HCT116 (cell line): ENCODE results near the gene RASL10B.

Experiments
- EZH2phosphoT487 ChIP-seq: fragments of 200-600 bp; IDR thresholded peaks from 2 replicates; pipeline ENCODE4 v1.6.1; 2018; ENCODE audit warnings: antibody characterized with exemption, borderline replicate concordance
- FOSL1 ChIP-seq: IDR thresholded peaks from 2 replicates; pipeline ENCODE4 v1.6.1; 2012; ENCODE audit warnings: low read depth
- POLR2A ChIP-seq: IDR thresholded peaks from 2 replicates; pipeline ENCODE4 v1.7.0; 2011; ENCODE audit warnings: borderline replicate concordance; ENCODE audit not compliant: insufficient read depth, insufficient read length; ENCODE audit errors: extremely low read depth
- POLR2AphosphoS5 ChIP-seq: IDR thresholded peaks from 2 replicates; pipeline ENCODE4 v1.6.1; 2011; ENCODE audit warnings: mild to moderate bottlenecking, low read depth, low read length, moderate library complexity
- RAD21 ChIP-seq: IDR thresholded peaks from 2 replicates; pipeline ENCODE4 v1.6.1; 2012; ENCODE audit warnings: low read depth, mild to moderate bottlenecking
- SIN3A ChIP-seq: IDR thresholded peaks from 2 replicates; pipeline ENCODE4 v1.6.1; 2012; ENCODE audit warnings: low read depth
- SRF ChIP-seq: IDR thresholded peaks from 2 replicates; pipeline ENCODE4 v1.6.1; 2012; ENCODE audit warnings: low read depth
- TCF7L2 ChIP-seq: IDR thresholded peaks from 2 replicates; pipeline ENCODE4 v1.7.0; 2011; ENCODE audit warnings: borderline replicate concordance, inconsistent platforms; ENCODE audit not compliant: insufficient read depth, insufficient read length; ENCODE audit errors: extremely low read depth
- ZNF274 ChIP-seq: fragments of 200-500 bp; sonication (Bioruptor generic); IDR thresholded peaks from 2 replicates; pipeline ENCODE4 v1.6.1; 2014; ENCODE audit warnings: mild to moderate bottlenecking, low read depth, low read length, inconsistent platforms
- TF ChIP-seq, protein P1 (sequence below), 3 experiments: fragments of 200-600 bp in 1 of 3; sonication (generic) in 1 of 3; IDR thresholded peaks in 2 of 3; conservative IDR thresholded peaks in 1 of 3; 2 replicates each; pipeline ENCODE4 v1.5.1; 2012 to 2017; ENCODE audit warnings: low read depth in 2 of 3, low read length in 2 of 3, antibody characterized with exemption in 1 of 3, borderline replicate concordance in 1 of 3, control low read depth in 1 of 3, mild to moderate bottlenecking in 1 of 3, mixed read lengths in 1 of 3, mixed run types in 1 of 3, moderate library complexity in 1 of 3; ENCODE audit not compliant: insufficient read depth in 1 of 3

DNA sequence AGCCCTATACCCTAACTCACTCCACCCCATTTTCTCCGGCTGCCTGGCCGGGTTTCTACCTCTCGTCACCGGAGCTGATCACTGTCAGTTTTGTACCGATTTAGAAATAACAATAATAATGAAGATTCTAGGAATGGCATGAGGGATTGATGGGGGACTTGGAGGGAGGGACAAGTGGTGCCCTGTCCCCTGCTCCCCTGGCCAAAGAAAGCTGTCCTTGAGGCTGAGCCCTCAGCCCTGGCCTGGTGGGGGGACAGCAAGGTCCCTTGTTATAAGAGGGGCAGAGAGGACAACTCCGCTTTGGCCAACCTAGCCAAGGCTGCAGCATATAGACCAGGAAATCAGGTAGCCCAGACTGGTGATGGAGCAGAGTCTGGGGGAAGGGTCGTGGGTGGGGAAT lies 11.1 kb downstream of the RASL10B start:
- TF ChIP-seq, protein P1, sequence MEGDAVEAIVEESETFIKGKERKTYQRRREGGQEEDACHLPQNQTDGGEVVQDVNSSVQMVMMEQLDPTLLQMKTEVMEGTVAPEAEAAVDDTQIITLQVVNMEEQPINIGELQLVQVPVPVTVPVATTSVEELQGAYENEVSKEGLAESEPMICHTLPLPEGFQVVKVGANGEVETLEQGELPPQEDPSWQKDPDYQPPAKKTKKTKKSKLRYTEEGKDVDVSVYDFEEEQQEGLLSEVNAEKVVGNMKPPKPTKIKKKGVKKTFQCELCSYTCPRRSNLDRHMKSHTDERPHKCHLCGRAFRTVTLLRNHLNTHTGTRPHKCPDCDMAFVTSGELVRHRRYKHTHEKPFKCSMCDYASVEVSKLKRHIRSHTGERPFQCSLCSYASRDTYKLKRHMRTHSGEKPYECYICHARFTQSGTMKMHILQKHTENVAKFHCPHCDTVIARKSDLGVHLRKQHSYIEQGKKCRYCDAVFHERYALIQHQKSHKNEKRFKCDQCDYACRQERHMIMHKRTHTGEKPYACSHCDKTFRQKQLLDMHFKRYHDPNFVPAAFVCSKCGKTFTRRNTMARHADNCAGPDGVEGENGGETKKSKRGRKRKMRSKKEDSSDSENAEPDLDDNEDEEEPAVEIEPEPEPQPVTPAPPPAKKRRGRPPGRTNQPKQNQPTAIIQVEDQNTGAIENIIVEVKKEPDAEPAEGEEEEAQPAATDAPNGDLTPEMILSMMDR (IDR thresholded peaks at IDR 0.05 in 2 of 3, conservative IDR thresholded peaks at IDR 0.05 in 1 of 3; ENCODE audit: borderline replicate concordance in 1 of 3, insufficient read depth in 1 of 3, low read depth in 2 of 3, low read length in 2 of 3) = no peak
- TF ChIP-seq POLR2A (no peak), EZH2phosphoT487 (no peak), RAD21 (no peak), ZNF274 (no peak), POLR2AphosphoS5 (no peak), FOSL1 (no peak), SIN3A (no peak), SRF (no peak), TCF7L2 (no peak)
